GM19467 (cell line): ENCODE measurements around the gene SAXO1.

ENCODE experiments used
- ATAC-seq: cut with Tn5 transposase; IDR thresholded peaks from one replicate; pipeline ENCODE4 v1.9.1; 2021; ENCODE audit warnings: mild to moderate bottlenecking, moderate library complexity; ENCODE audit not compliant: unreplicated experiment

Gene SAXO1

GRCh38 chr9:18920141-18921084, 112.6 kb downstream of the SAXO1 start:
- ATAC-seq = no peak

- ATAC-seq = no peak
These were observed 121.2 kb downstream of the SAXO1 start for GRCh38 chr9:18911714-18912342.

- ATAC-seq = no peak
These were observed 122.1 kb downstream of the SAXO1 start for GRCh38 chr9:18910916-18911315.

- ATAC-seq = no peak
These were observed 122.6 kb downstream of the SAXO1 start for GRCh38 chr9:18910435-18910834.

GRCh38 chr9:18909140-18910018, 123.6 kb downstream of the SAXO1 start:
- ATAC-seq = no peak

DNA sequence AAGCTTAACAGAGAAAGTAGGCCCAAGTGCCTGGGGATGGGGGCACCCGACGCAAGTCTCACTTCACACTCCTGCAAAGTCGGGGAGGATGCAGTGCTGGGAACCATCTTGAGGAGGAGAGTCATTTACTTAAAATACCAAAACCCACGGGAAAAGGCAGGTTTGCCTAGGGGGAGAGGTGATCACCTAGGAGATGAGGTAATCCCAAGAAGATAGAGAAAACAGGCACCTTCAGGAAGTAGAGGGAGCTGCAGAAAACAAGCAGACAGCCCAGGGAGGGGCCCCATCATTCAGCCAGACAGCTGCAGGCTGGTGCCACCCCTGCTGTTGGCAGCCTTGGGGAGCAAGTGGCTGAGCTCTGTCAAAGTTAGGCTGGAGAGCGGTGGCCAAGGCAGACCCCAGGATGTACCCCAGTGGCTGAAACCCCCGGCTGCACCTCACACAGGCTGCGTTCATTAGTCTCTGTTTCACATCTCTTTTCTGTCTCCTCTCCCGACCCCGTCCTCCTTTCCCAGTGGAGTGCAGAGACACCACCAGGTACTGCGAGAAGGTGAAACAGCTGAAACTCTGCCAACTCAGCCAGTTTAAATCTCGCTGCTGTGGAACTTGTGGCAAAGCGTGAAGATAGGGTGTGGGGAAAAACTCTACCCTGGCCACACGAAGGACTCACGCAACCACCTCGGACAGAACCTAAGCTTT, 124.9 kb downstream of the SAXO1 start:
- no peak for ATAC-seq

DNA sequence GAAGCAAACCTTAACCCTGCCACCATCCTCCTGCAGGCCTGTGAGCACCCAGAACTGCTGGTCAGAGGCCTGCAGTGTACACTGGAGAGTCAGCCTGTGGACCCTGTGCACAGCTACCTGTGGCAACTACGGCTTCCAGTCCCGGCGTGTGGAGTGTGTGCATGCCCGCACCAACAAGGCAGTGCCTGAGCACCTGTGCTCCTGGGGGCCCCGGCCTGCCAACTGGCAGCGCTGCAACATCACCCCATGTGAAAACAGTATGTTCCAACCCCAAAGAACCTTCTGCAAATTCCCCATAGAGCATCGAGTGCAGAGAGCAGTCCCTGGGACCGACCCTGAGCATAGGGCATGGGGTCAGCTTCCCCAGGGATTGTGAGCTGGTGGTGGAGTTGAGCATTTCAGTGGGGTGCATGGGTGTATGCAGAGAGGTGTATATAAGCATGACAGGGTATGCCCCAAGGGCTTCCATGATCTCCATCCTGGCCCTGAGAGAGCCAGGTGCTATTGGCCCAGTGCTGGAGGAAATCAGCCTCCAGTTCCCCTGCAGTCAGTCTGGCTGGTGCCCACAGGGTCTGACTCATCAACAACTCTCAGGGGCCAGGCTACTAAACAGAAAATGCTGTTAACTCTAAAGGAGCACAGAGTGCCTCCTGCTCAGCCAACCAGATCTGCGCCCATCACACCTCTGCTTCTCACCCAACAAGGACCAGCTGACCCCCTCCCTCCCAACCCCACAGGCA, 126.2 kb downstream of the SAXO1 start:
- no peak for ATAC-seq

DNA sequence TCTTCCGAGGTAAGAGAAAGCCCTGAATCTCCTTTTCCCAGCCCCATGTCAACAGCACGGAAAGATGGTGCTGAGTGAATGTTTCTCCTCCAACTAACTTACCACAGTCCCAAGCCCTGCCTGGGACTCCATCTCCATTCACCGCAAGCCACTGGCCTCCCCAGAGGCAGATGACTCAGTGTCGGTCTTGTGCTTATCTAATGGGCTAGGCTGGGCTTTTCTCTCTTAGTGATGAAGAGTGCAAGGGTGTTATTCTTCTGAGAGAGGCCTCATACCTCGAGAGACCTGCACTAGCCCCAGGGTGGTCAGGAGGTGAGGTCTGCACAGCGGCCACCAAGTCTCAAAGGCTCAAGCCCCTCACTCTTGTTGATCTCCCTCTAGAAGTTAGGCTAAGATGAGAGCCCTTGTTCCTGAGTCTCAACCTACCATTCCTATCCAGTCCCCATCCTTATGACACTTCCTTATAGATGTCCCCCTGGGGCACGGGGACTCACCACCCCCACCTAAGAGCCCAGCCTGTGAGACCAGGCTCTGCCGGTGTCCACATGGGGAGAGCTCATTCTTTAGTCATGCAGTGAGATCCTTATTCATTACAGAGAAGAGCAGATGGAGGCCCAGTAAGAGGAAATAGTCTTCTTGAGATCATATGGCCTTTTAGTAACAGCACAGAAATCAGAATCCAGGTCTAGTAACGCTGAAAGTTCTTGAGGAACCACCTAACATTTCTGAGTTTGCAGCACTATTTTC, 127.0 kb downstream of the SAXO1 start:
- no peak for ATAC-seq

- no peak for ATAC-seq
These were observed 127.8 kb downstream of the SAXO1 start for GRCh38 chr9:18905028-18905882.

DNA sequence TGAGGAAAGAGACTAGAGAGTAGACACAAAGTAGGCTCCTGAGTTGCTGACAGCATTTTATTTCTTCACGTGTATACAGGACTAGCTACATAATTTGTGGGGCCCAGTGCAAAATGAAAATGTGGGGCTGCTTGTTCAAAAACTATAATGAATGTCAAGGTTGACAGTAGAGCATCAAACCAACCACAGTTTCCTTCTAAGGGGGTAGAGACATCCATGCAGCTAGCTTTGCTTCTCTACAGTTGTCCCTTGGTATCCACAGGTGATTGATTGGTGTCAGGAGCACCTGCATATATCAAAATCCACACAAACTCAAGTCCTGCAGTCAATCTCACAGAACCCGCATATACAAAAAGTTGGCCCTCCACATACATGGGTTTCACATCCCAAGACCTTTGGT, 129.6 kb downstream of the SAXO1 start:
- no peak for ATAC-seq

DNA sequence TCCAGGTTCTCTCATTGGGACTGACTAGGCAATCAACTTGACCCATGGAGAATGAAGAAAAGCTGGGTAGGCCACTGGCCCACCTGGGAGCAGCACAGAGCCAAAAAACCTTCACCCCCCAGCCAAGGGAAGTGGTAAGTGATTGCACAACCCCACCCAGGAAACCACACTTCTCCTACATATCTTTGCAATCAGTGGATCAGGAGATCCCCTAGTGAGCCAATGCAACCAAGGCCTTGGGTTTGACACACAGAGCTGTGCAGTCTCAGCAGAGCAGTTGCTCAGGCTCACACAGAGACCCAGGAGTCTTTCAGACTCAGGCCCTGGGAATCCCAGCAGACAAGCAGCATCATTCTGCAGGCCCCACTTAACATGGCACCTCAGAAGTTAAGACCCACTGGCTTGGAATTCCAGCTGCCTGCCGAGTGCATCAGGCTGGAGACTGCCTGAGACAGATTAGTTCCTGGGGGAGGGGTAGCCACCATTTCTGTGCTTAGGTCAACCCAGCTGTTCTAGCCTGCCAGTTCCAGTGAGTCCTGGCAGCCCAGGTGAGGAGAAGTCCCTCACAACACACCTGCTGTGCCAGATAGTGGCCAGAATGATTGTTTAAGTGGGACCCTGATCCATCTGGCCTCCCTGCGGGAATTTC, 136.4 kb downstream of the SAXO1 start:
- no peak for ATAC-seq

DNA sequence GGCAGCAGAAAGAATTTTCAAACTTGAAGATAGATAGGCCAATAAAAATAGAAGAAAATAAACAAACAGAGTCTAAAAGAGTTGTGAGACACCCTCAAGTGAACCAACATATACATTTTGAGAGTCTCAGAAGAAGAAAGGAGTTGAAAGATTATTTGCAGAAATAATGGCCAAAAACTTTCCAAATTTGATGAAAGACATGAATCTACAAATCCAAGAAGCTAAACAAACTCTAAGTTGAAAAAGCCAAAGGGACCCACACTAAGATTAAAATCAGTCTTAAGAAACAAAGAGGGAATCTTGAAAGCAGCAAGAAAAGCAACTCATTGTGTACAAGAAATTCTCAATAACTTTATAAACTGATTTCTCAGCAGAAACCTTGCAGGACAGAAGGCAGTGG, 137.0 kb downstream of the SAXO1 start:
- ATAC-seq = no peak

- no peak for ATAC-seq
These were observed 139.5 kb downstream of the SAXO1 start for GRCh38 chr9:18893491-18893890.

DNA sequence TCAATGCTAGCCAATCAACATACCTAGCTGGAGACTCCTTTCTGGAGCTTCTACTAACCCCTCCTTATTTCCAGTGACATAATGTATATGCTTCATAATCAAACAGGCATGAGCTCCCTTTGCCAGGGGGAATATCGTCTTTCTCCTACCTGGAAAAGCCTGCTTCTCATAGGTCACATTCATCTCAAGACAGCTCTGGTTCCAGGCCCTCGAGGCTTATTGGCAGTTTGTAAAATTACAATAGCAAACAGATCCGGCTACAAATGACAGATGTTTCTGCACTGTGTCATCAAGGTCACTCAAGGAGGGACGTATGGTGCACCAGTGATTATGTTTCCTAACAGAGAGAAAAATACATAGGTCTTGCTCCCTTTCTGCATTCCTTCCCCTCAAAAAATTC, 140.0 kb downstream of the SAXO1 start:
- ATAC-seq = no peak

DNA sequence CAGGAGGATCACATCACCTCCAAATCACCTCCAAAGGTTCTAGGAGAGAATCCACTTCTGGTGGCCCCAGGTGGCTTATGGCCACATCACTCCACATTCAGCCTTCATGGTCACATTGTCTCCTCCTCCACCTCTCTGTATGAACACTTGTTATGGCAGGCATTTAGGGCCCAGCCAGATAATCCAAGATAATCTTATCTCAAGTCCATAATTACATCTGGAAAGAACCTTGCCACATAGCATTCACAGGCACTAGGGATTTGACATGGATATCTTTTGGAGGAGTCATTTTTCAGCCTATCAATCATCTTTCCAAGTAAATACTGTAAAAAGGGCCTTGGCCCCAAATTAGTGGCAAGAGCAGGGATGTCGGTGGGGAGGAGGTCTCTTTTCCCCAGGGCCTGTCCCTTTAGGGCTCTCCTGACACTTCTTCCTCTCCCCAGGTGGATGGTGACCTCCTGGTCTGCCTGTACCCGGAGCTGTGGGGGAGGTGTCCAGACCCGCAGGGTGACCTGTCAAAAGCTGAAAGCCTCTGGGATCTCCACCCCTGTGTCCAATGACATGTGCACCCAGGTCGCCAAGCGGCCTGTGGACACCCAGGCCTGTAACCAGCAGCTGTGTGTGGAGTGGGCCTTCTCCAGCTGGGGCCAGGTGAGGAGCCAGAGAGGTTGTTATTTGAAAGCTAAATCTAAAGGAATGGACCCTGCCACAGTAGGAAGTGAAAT, 140.9 kb downstream of the SAXO1 start:
- no peak for ATAC-seq

GRCh38 chr9:18890372-18890771, 142.6 kb downstream of the SAXO1 start:
- peak; percentile 74 for ATAC-seq

DNA sequence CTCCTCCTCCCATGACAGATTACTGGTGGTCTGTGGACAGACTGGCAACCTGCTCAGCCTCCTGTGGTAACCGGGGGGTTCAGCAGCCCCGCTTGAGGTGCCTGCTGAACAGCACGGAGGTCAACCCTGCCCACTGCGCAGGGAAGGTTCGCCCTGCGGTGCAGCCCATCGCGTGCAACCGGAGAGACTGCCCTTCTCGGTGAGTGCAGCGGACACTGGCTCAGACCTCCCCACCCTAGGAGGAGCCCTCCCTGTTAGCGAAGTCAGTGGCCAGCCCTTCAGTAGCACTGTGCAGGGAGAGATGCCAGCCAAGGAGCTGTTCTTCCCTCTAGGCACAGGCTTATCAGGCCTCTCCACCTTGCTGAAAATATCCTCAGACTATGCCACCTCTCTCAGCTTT, 143.5 kb downstream of the SAXO1 start:
- no peak for ATAC-seq
